HepG2 (cell line): ENCODE measurements around the gene ACADVL. TPM values are rescaled to one million over a fixed set of nuclear protein-coding genes. Genes with fewer than 3 reads are reported as not detected.
A peak's percentile ranks its signal among the peaks of the same experiment; 100 is the strongest.

ENCODE experiments used
- ATAC-seq: fragments of 200-7000 bp; cut with Tn5 transposase; 3 replicates; pipeline ENCODE4 v1.9.1; 2020; ENCODE audit warnings: mild to moderate bottlenecking, moderate library complexity
- BruUV-seq: library from RNA; stranded (reverse); fragments of 400-500 nt; replicated peaks from 2 replicates; lab custom pipeline; 2021; lab: Mats Ljungman, UMichigan
- CTCF ChIA-PET: fragments of 300-600 bp; formaldehyde crosslinking; extraction: SDS; loops from one replicate; lab custom pipeline; 2021; ENCODE audit warnings: low total read pairs, inconsistent platforms, low intra/inter-chr PET ratio; lab: Yijun Ruan, JAX
- POLR2A ChIA-PET: fragments of 350-600 bp; sonication (Branson Sonifier 250); formaldehyde crosslinking; loops from one replicate; lab custom pipeline; 2020; ENCODE audit warnings: antibody characterized with exemption, inconsistent platforms; lab: Yijun Ruan, JAX
- DNase-seq: peaks from one replicate; pipeline ENCODE4 v3.0.0-alpha.2; 2015; ENCODE audit warnings: low spot score
- FAIRE-seq: peaks from 3 replicates; lab custom pipeline; 2011; peaks lifted over from hg19 to GRCh38; lab: Jason Lieb, UNC
- H2AFZ ChIP-seq: one replicate; pipeline ENCODE4 v1.6.1; 2011; ENCODE audit warnings: low read length, inconsistent platforms
- H3K27ac ChIP-seq: fragments of 300-600 bp; 3 replicates; pipeline ENCODE4 v1.8.0; 2011; ENCODE audit warnings: mixed run types, mild to moderate bottlenecking, mixed read lengths, low read length, inconsistent platforms; ENCODE audit not compliant: insufficient read depth; ENCODE audit errors: extremely low read length
- H3K27me3 ChIP-seq, 2 experiments: fragments of 200-600 bp in 1 of 2; 2 replicates in 1 of 2; 3 replicates in 1 of 2; pipeline versions ENCODE4 v1.6.0 to v1.8.0; 2011; ENCODE audit warnings: low read length in 2 of 2, mild to moderate bottlenecking in 2 of 2, moderate library complexity in 2 of 2, inconsistent platforms in 1 of 2; ENCODE audit not compliant: insufficient read depth in 2 of 2, control insufficient read depth in 1 of 2
- H3K36me3 ChIP-seq, 2 experiments: fragments of 200-600 bp in 1 of 2; replicated peaks in 1 of 2; 2 replicates in 1 of 2; 3 replicates in 1 of 2; pipeline versions ENCODE4 v1.5.1 to v1.8.0; 2011; ENCODE audit warnings: low read length in 2 of 2, inconsistent platforms in 1 of 2; ENCODE audit not compliant: insufficient read depth in 2 of 2, control insufficient read depth in 1 of 2
- H3K4me1 ChIP-seq: 2 replicates; pipeline ENCODE4 v1.5.1; 2012; ENCODE audit warnings: low read length, inconsistent platforms; ENCODE audit not compliant: insufficient read depth
- H3K4me2 ChIP-seq: 2 replicates; pipeline ENCODE4 v1.6.0; 2011; ENCODE audit warnings: low read depth, low read length, inconsistent platforms
- H3K4me3 ChIP-seq, 3 experiments: fragments of 200-600 bp in 1 of 3; sonication (generic), shearing (Covaris generic) in 1 of 3; replicated peaks in 1 of 3; 2 replicates each; pipeline ENCODE4 v1.5.1; 2011 to 2016; ENCODE audit warnings: low read length in 3 of 3, inconsistent platforms in 2 of 3, low read depth in 2 of 3, mild to moderate bottlenecking in 2 of 3, control low read depth in 1 of 3, mixed read lengths in 1 of 3; ENCODE audit not compliant: insufficient read depth in 1 of 3
- H3K79me2 ChIP-seq: one replicate; pipeline ENCODE4 v1.6.1; 2011; ENCODE audit warnings: low read length, inconsistent platforms; ENCODE audit not compliant: insufficient read depth
- H3K9ac ChIP-seq: 2 replicates; pipeline ENCODE4 v1.6.0; 2011; ENCODE audit warnings: mild to moderate bottlenecking, low read depth, low read length, inconsistent platforms; ENCODE audit not compliant: insufficient read depth
- H3K9me3 ChIP-seq: 2 replicates; pipeline ENCODE4 v1.5.1; 2012; ENCODE audit warnings: mild to moderate bottlenecking, low read length
- H4K20me1 ChIP-seq: 2 replicates; pipeline ENCODE4 v1.6.0; 2011; ENCODE audit warnings: inconsistent platforms, mild to moderate bottlenecking, low read length, moderate library complexity; ENCODE audit not compliant: insufficient read depth
- EEA1 ChIP-seq: sonication (generic); formaldehyde crosslinking; IDR thresholded peaks from 2 replicates; pipeline ENCODE4 v1.5.1; 2020; ENCODE audit warnings: mild to moderate bottlenecking, missing genetic modification reagents, borderline replicate concordance
- HNRNPL ChIP-seq: fragments of 200-400 bp; formaldehyde crosslinking; IDR thresholded peaks from 2 replicates; pipeline ENCODE4 v1.6.1; 2017; ENCODE audit warnings: mild to moderate bottlenecking, low read depth, low read length
- MED1 ChIP-seq: sonication (generic); formaldehyde crosslinking; IDR thresholded peaks from 2 replicates; pipeline ENCODE4 v1.4.0; 2020; ENCODE audit warnings: missing genetic modification reagents
- TOE1 ChIP-seq: sonication (generic); formaldehyde crosslinking; IDR thresholded peaks from 2 replicates; pipeline ENCODE4 v1.4.0; 2020; ENCODE audit warnings: mild to moderate bottlenecking, missing genetic modification reagents
- TP53 ChIP-seq: sonication (generic); formaldehyde crosslinking; conservative IDR thresholded peaks from 2 replicates; pipeline ENCODE4 v1.4.0; 2020; ENCODE audit warnings: missing genetic modification reagents
- ZMYM4 ChIP-seq: sonication (generic); formaldehyde crosslinking; IDR thresholded peaks from 2 replicates; pipeline ENCODE4 v1.8.1; 2023; ENCODE audit warnings: mild to moderate bottlenecking, missing genetic modification reagents
- ZNF3 ChIP-seq: IDR thresholded peaks from 2 replicates; pipeline ENCODE4 v1.7.0; 2017; ENCODE audit warnings: inconsistent platforms
- ZSCAN9 ChIP-seq: IDR thresholded peaks from 2 replicates; pipeline ENCODE4 v1.6.1; 2016; ENCODE audit warnings: borderline replicate concordance
- WGBS: methylation state at CpG from one replicate; pipeline ENCODE4 v1.1.6; 2017; ENCODE audit warnings: low lambda C conversion rate; 5-methylcytosine and 5-hydroxymethylcytosine counted together
- in situ Hi-C: cut with HindIII; loops from 2 replicates; pipeline ENCODE4 v1.10.0; 2017; ENCODE audit warnings: low pct_unique_long_range_greater_than_20kb; ENCODE audit not compliant: extremely low pct_ligation_motif_present
- intact Hi-C: fragments of 100-400 bp; cut with micrococcal nuclease; formaldehyde crosslinking; loops from one replicate; pipeline ENCODE4 v1.10.0; 2022; ENCODE audit not compliant: unreplicated experiment
- polyA plus RNA-seq, 8 experiments: library from polyadenylated mRNA; depleted of rRNA in 3 of 8; stranded (reverse) in 7 of 8; unstranded in 1 of 8; fragments of >200 nt; fragmentation: Illumina TruSeq in 4 of 8; extraction: Trizol in 4 of 8; gene quantifications; 2 replicates each; pipeline versions ENCODE4 v1.2.1 to v1.2.3, GENCODE V29; 2011 to 2016; ENCODE audit warnings: low read depth in 4 of 8, missing spikeins in 1 of 8, mixed read lengths in 1 of 8; ENCODE audit not compliant: insufficient read depth in 1 of 8
- total RNA-seq, 5 experiments: library from RNA; depleted of rRNA; stranded (reverse); fragments of >200 nt; fragmentation: Illumina TruSeq; extraction: Trizol; gene quantifications; 2 replicates each; pipeline ENCODE4 v1.2.3, GENCODE V29; 2016; ENCODE audit warnings: low read depth in 1 of 5
- TF ChIP-seq, protein P1 (sequence below): sonication (generic); formaldehyde crosslinking; conservative IDR thresholded peaks from 2 replicates; pipeline ENCODE4 v1.8.0; 2022; ENCODE audit warnings: low read depth, missing genetic modification reagents
- TF ChIP-seq, protein P2 (sequence below): sonication (generic); formaldehyde crosslinking; IDR thresholded peaks from 2 replicates; pipeline ENCODE4 v1.4.0; 2020; ENCODE audit warnings: missing genetic modification reagents, borderline replicate concordance
- TF ChIP-seq, protein P3 (sequence below): sonication (generic); formaldehyde crosslinking; IDR thresholded peaks from 2 replicates; pipeline ENCODE4 v1.4.0; 2020; ENCODE audit warnings: mild to moderate bottlenecking, missing genetic modification reagents
- TF ChIP-seq, protein P4 (sequence below): sonication (generic); formaldehyde crosslinking; IDR thresholded peaks from 2 replicates; pipeline ENCODE4 v1.8.0; 2022; ENCODE audit warnings: missing genetic modification reagents, mild to moderate bottlenecking, borderline replicate concordance
- TF ChIP-seq, protein P5 (sequence below): sonication (generic); formaldehyde crosslinking; IDR thresholded peaks from 2 replicates; pipeline ENCODE4 v1.4.0; 2020; ENCODE audit warnings: missing genetic modification reagents

ACADVL gene
- total and polyA plus RNA-seq, 2 of the 13 experiments (the other 11 are each of a cell fraction or from before 2014, with no cell fraction given), result 219 to 412 TPM

DNA sequence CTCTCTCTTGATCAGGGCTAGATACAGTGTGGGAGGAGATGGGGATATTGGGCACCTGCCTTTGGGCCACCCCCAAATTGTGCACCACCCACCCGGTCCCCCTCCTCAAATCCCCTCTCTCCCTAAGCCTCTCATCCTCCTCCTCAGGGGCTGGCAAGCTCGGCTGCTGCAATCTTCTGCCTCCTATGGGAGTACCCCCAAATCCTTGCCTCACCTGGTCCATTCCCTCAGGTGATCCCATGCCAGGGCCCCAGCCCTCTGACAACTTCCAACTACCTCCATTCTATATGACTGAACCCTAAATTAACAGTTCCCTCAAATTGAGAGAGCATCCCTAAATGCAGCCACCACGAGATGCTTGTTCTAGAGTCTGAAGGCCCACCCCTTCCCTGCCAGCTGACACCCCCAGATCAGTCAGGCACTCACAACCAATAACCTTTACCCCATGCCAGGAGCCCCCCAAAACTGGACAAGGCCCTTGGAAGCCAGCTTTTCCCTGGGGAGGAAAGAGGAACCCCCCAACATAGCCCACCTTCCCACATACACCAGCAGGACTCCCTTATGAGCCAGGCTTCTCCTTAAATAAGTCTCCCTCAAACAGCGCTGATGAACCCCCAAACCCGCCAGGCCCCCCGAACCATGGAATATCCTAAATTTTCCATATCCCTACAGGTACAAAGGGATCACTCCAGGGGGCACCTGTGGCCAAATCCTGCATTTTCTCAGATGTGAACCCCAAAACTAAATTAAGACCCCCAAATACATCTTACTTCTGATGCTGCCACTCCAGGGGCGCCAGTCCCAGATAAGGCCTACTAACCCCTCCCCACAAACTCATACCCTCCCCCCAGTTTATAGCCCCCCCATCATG is 3.3 kb upstream of the ACADVL start:
- ATAC-seq, result no peak
- FAIRE-seq, result no peak
- no peaks in the 10 kb centered on the region for H3K9me3 ChIP-seq
- no peak overlapping the region for H2AFZ ChIP-seq
- H3K4me1 ChIP-seq, result peaks cover 67% of the 10 kb centered on the region
- peak overlapping the region; percentile 68 for H3K4me2 ChIP-seq
- no peak overlapping the region for H3K9ac ChIP-seq
- no peak for DNase-seq
- ChIA-PET CTCF (no interaction called here), POLR2A (interaction anchor here (1.0 to 2.9 kb wide), 3 partner anchors 38 to 83 kb away, joined by 3 to 35 read pairs (median 3); partner anchors contain the start of gene ASGR1)
- peaks cover 0 to 6% of the 10 kb centered on the region in 2 experiments; a peak in 2 of 5 replicates for H3K36me3 ChIP-seq
- intact Hi-C loops (no loop called here), in situ Hi-C loops (loop anchor here (5.0 kb wide), 1 partner anchor 39 kb away; the partner anchor contains the start of gene ASGR1)
- peaks cover 13% of the 10 kb centered on the region for H3K79me2 ChIP-seq
- H3K27me3 ChIP-seq, result peaks cover 0 to 4% of the 10 kb centered on the region in 2 experiments; a peak in 2 of 5 replicates
- H3K27ac ChIP-seq, result no peak overlapping the region
- BruUV-seq, result no TSS peak
- 20% methylated on average over 7 of the region's 7 CpGs for WGBS
- H3K4me3 ChIP-seq, result peak overlapping the region in 1 of 3 experiments; percentile 24; a peak in 1 of 6 replicates
- H4K20me1 ChIP-seq, result peaks cover 10% of the 10 kb centered on the region; the same call in 1 of the 2 replicates
- TF ChIP-seq MED1 (CRISPR knock-in tag), result no peak
- TF ChIP-seq, protein P1, sequence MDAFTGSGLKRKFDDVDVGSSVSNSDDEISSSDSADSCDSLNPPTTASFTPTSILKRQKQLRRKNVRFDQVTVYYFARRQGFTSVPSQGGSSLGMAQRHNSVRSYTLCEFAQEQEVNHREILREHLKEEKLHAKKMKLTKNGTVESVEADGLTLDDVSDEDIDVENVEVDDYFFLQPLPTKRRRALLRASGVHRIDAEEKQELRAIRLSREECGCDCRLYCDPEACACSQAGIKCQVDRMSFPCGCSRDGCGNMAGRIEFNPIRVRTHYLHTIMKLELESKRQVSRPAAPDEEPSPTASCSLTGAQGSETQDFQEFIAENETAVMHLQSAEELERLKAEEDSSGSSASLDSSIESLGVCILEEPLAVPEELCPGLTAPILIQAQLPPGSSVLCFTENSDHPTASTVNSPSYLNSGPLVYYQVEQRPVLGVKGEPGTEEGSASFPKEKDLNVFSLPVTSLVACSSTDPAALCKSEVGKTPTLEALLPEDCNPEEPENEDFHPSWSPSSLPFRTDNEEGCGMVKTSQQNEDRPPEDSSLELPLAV (CRISPR knock-in tag), result no peak
- no peak for TF ChIP-seq HNRNPL
- no peak for TF ChIP-seq ZSCAN9
- TF ChIP-seq, protein P2, sequence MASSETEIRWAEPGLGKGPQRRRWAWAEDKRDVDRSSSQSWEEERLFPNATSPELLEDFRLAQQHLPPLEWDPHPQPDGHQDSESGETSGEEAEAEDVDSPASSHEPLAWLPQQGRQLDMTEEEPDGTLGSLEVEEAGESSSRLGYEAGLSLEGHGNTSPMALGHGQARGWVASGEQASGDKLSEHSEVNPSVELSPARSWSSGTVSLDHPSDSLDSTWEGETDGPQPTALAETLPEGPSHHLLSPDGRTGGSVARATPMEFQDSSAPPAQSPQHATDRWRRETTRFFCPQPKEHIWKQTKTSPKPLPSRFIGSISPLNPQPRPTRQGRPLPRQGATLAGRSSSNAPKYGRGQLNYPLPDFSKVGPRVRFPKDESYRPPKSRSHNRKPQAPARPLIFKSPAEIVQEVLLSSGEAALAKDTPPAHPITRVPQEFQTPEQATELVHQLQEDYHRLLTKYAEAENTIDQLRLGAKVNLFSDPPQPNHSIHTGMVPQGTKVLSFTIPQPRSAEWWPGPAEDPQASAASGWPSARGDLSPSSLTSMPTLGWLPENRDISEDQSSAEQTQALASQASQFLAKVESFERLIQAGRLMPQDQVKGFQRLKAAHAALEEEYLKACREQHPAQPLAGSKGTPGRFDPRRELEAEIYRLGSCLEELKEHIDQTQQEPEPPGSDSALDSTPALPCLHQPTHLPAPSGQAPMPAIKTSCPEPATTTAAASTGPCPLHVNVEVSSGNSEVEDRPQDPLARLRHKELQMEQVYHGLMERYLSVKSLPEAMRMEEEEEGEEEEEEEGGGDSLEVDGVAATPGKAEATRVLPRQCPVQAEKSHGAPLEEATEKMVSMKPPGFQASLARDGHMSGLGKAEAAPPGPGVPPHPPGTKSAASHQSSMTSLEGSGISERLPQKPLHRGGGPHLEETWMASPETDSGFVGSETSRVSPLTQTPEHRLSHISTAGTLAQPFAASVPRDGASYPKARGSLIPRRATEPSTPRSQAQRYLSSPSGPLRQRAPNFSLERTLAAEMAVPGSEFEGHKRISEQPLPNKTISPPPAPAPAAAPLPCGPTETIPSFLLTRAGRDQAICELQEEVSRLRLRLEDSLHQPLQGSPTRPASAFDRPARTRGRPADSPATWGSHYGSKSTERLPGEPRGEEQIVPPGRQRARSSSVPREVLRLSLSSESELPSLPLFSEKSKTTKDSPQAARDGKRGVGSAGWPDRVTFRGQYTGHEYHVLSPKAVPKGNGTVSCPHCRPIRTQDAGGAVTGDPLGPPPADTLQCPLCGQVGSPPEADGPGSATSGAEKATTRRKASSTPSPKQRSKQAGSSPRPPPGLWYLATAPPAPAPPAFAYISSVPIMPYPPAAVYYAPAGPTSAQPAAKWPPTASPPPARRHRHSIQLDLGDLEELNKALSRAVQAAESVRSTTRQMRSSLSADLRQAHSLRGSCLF (CRISPR knock-in tag), result no peak
- no peak for TF ChIP-seq EEA1
- no peak for TF ChIP-seq ZMYM4 (CRISPR knock-in tag)
- no peak for TF ChIP-seq TP53 (CRISPR knock-in tag)
- TF ChIP-seq ZNF3 (CRISPR knock-in tag), result no peak
- TF ChIP-seq, protein P3, sequence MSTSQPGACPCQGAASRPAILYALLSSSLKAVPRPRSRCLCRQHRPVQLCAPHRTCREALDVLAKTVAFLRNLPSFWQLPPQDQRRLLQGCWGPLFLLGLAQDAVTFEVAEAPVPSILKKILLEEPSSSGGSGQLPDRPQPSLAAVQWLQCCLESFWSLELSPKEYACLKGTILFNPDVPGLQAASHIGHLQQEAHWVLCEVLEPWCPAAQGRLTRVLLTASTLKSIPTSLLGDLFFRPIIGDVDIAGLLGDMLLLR (CRISPR knock-in tag), result no peak
- TF ChIP-seq, protein P4, sequence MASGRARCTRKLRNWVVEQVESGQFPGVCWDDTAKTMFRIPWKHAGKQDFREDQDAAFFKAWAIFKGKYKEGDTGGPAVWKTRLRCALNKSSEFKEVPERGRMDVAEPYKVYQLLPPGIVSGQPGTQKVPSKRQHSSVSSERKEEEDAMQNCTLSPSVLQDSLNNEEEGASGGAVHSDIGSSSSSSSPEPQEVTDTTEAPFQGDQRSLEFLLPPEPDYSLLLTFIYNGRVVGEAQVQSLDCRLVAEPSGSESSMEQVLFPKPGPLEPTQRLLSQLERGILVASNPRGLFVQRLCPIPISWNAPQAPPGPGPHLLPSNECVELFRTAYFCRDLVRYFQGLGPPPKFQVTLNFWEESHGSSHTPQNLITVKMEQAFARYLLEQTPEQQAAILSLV (CRISPR knock-in tag), result no peak
- TF ChIP-seq, protein P5, sequence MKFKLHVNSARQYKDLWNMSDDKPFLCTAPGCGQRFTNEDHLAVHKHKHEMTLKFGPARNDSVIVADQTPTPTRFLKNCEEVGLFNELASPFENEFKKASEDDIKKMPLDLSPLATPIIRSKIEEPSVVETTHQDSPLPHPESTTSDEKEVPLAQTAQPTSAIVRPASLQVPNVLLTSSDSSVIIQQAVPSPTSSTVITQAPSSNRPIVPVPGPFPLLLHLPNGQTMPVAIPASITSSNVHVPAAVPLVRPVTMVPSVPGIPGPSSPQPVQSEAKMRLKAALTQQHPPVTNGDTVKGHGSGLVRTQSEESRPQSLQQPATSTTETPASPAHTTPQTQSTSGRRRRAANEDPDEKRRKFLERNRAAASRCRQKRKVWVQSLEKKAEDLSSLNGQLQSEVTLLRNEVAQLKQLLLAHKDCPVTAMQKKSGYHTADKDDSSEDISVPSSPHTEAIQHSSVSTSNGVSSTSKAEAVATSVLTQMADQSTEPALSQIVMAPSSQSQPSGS, result no peak
- TF ChIP-seq TOE1 (CRISPR knock-in tag), result no peak
